ENCODE data around the gene GAS2L1.

GAS2L1 gene

GRCh38 chr22:29307596-29308147 is 1.2 kb downstream of the GAS2L1 start:
- DNase-seq (ENCODE audit: low spot score): peak; percentile 41
- in situ Hi-C loops (cut with MboI; ENCODE audit: low sequenced_read_pairs, unreplicated experiment): no loop called here
- no peak for TF ChIP-seq CTCF (IDR thresholded peaks at IDR 0.05; ENCODE audit: borderline replicate concordance, control extremely low read depth, extremely low read depth, insufficient read depth, missing control alignments)

DNA sequence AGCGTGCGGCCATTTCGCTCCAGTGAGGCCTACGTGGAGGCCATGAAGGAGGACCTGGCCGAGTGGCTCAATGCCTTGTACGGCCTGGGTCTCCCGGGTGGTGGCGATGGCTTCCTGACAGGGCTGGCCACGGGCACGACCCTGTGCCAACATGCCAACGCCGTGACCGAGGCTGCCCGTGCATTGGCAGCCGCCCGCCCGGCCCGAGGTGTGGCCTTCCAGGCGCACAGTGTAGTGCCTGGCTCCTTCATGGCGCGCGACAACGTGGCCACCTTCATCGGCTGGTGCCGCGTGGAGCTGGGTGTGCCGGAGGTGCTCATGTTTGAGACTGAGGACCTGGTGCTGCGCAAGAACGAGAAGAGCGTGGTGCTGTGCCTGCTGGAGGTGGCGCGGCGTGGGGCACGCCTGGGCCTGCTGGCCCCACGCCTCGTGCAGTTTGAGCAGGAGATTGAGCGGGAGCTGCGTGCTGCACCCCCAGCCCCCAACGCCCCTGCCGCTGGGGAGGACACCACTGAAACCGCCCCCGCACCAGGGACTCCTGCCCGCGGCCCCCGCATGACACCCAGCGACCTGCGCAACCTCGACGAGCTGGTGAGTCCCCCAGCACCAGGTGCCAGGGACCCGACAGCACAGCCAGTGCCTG is 1.8 kb downstream of the GAS2L1 start:
- in situ Hi-C loops (cut with MboI; ENCODE audit: low sequenced_read_pairs, unreplicated experiment): no loop called here
- TF ChIP-seq CTCF (IDR thresholded peaks at IDR 0.05; ENCODE audit: borderline replicate concordance, control extremely low read depth, extremely low read depth, insufficient read depth, missing control alignments): no peak
- no peak for DNase-seq (ENCODE audit: low spot score)

DNA sequence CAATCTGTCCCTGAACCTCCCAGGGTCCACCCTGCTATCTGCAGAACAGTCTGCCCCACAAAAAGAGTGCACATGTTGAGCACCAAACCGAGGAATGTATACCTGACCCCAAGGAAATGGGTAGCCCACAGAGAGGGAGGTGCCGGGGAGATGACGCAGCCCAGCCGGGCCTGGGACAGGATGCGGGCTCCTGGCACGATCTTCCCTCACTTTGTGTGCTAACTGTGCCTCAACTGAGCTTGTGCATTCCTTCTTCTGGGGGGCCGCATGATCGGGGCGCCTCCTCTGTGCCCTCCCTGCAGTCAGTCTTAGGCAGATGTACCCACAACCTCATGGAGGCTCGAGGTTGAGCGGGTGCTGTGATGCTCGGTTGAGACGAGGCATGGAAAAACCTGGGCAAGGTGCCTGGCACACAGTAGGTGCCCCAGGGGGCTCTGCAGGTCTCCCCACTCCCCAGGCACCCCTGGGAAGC is 2.4 kb downstream of the GAS2L1 start:
- in situ Hi-C loops (cut with MboI; ENCODE audit: low sequenced_read_pairs, unreplicated experiment): no loop called here
- no peak for TF ChIP-seq CTCF (IDR thresholded peaks at IDR 0.05; ENCODE audit: borderline replicate concordance, control extremely low read depth, extremely low read depth, insufficient read depth, missing control alignments)
- DNase-seq (ENCODE audit: low spot score): peak; percentile 51

DNA sequence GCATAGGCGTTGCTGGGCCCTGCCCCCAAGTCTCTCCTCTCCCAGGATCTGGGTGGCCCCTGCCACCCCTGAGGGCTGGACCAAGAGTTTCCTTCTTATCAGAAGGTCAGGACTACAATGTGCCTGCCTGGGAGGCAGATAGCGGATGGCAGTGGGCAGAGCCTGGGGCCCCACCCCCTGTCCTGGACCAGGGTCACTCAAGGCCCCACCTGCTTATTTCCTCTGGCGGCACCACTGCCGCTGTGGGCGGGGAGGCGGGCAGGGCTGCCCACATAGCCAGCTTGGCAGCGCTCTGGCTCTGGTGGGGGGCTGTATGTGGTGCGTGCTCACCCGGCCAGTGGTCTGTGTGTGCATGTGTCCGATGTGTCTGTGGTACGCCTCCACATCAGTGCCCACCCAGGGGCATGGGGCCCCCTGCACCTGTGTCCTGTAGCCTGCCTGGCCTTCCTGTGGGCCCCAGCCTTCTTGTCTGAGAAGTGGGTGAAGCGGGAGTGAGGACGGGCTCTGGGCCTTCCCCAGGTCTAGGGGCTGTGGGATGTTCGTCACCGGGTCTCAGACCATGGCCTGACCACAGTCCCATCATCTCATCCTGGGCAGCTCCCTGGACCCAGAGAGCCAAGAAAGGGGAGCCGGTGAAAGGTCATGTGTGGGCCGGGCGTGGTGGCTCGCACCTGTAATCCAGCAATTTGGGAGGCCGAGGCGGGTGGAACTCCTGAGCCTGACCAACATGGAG is 3.0 kb downstream of the GAS2L1 start:
- no peak for TF ChIP-seq CTCF (IDR thresholded peaks at IDR 0.05; ENCODE audit: borderline replicate concordance, control extremely low read depth, extremely low read depth, insufficient read depth, missing control alignments)
- in situ Hi-C loops (cut with MboI; ENCODE audit: low sequenced_read_pairs, unreplicated experiment): no loop called here
- DNase-seq (ENCODE audit: low spot score): peak; percentile 36

DNA sequence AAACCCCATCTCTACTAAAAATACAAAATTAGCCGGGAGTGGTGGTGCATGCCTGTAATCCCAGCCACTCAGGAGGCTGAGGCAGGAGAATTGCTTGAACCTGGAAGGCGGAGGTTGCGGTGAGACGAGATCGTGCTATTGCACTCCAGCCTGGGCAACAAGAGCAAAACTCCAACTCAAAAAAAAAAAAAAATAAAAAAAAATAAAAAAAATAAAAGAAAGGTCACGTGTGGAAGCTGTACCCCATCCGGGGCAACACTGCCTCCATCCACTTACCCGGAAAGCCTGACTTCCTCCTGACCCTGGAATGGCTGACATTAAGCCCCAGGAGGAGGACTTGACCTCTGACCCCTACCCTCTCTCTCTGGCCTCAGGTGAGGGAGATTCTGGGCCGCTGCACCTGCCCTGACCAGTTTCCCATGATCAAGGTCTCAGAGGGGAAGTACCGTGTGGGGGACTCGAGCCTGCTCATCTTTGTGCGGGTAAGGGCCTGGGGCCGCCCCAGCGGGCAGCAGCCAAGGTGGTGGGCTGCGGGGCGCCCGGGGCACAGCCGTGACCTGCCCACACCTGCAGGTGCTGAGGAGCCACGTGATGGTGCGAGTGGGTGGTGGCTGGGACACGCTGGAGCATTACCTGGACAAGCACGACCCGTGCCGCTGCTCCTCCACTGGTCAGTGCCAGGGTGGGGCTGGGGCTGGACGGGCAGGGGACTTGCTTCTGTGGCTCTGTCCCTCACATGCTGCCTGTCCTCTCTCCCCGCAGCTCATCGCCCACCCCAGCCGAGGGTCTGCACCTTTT is 3.8 kb downstream of the GAS2L1 start:
- no peak for TF ChIP-seq CTCF (IDR thresholded peaks at IDR 0.05; ENCODE audit: borderline replicate concordance, control extremely low read depth, extremely low read depth, insufficient read depth, missing control alignments)
- DNase-seq (ENCODE audit: low spot score): peak; percentile 42
- in situ Hi-C loops (cut with MboI; ENCODE audit: low sequenced_read_pairs, unreplicated experiment): no loop called here

GRCh38 chr22:29310863-29311339 is 4.5 kb downstream of the GAS2L1 start:
- in situ Hi-C loops (cut with MboI; ENCODE audit: low sequenced_read_pairs, unreplicated experiment): no loop called here
- peak; percentile 91 for DNase-seq (ENCODE audit: low spot score)
- TF ChIP-seq CTCF (IDR thresholded peaks at IDR 0.05; ENCODE audit: borderline replicate concordance, control extremely low read depth, extremely low read depth, insufficient read depth, missing control alignments): no peak
